Liver (tissue), 3 donors: Measurements from ENCODE around the gene SPOCK2.

Experiments used
- EGR1 ChIP-seq, 2 donors: IDR thresholded peaks; 2 replicates each; pipeline ENCODE4 v1.6.1; 2016 to 2018; ENCODE audit warnings: antibody characterized with exemption in 2 of 2, low read depth in 2 of 2
- GABPA ChIP-seq, 2 donors: IDR thresholded peaks in 1 of 2; conservative IDR thresholded peaks in 1 of 2; 2 replicates each; pipeline ENCODE4 v1.6.1; 2016; ENCODE audit warnings: antibody characterized with exemption in 2 of 2, mild to moderate bottlenecking in 1 of 2, moderate library complexity in 1 of 2
- JUND ChIP-seq, 2 donors: IDR thresholded peaks; 2 replicates each; pipeline ENCODE4 v1.6.1; 2016; ENCODE audit warnings: antibody characterized with exemption in 2 of 2
- MAX ChIP-seq: IDR thresholded peaks from 2 replicates; pipeline ENCODE4 v1.6.1; 2016; ENCODE audit warnings: antibody characterized with exemption
- NR2F2 ChIP-seq: IDR thresholded peaks from 2 replicates; pipeline ENCODE4 v1.6.1; 2016; ENCODE audit warnings: antibody characterized with exemption
- RAD21 ChIP-seq, 2 donors: IDR thresholded peaks; 2 replicates each; pipeline ENCODE4 v1.6.1; 2016; ENCODE audit warnings: antibody characterized with exemption in 2 of 2, mild to moderate bottlenecking in 2 of 2
- REST ChIP-seq: IDR thresholded peaks from 2 replicates; pipeline ENCODE4 v1.6.1; 2016; ENCODE audit warnings: antibody characterized with exemption, mild to moderate bottlenecking
- RXRA ChIP-seq, 2 donors: IDR thresholded peaks; 2 replicates each; pipeline ENCODE4 v1.6.1; 2017 to 2018; ENCODE audit warnings: antibody characterized with exemption in 2 of 2, mild to moderate bottlenecking in 1 of 2
- SP1 ChIP-seq: IDR thresholded peaks from 2 replicates; pipeline ENCODE4 v1.6.1; 2018; ENCODE audit warnings: antibody characterized with exemption, mild to moderate bottlenecking
- TAF1 ChIP-seq: conservative IDR thresholded peaks from 2 replicates; pipeline ENCODE4 v1.6.1; 2016; ENCODE audit warnings: antibody characterized with exemption, mild to moderate bottlenecking
- YY1 ChIP-seq: IDR thresholded peaks from 2 replicates; pipeline ENCODE4 v1.6.1; 2016; ENCODE audit warnings: antibody characterized with exemption, mild to moderate bottlenecking
- TF ChIP-seq, protein P1 (sequence below): fragments of 150-350 bp; IDR thresholded peaks from 2 replicates; pipeline ENCODE4 v1.5.1; 2017; ENCODE audit warnings: improper control_type of control experiment, low read depth, low read length; ENCODE audit not compliant: missing input control
- TF ChIP-seq, protein P2 (sequence below): IDR thresholded peaks from 2 replicates; pipeline ENCODE4 v1.6.1; 2016; ENCODE audit warnings: antibody characterized with exemption
- TF ChIP-seq, protein P3 (sequence below): IDR thresholded peaks from 2 replicates; pipeline ENCODE4 v1.6.1; 2016; ENCODE audit warnings: antibody characterized with exemption
- donor health status: healthy.
- donor health status: healthy.

GRCh38 chr10:72056932-72057751, 31.2 kb downstream of the SPOCK2 start:
- TF ChIP-seq, protein P1, sequence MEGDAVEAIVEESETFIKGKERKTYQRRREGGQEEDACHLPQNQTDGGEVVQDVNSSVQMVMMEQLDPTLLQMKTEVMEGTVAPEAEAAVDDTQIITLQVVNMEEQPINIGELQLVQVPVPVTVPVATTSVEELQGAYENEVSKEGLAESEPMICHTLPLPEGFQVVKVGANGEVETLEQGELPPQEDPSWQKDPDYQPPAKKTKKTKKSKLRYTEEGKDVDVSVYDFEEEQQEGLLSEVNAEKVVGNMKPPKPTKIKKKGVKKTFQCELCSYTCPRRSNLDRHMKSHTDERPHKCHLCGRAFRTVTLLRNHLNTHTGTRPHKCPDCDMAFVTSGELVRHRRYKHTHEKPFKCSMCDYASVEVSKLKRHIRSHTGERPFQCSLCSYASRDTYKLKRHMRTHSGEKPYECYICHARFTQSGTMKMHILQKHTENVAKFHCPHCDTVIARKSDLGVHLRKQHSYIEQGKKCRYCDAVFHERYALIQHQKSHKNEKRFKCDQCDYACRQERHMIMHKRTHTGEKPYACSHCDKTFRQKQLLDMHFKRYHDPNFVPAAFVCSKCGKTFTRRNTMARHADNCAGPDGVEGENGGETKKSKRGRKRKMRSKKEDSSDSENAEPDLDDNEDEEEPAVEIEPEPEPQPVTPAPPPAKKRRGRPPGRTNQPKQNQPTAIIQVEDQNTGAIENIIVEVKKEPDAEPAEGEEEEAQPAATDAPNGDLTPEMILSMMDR: no peak
- no peak for TF ChIP-seq MAX
- TF ChIP-seq GABPA (IDR thresholded peaks at IDR 0.05 in 1 of 2, conservative IDR thresholded peaks at IDR 0.05 in 1 of 2): no peak
- TF ChIP-seq REST: no peak
- TF ChIP-seq RAD21 (IDR thresholded peaks at IDR 0.05): no peak
- no peak for TF ChIP-seq EGR1 (IDR thresholded peaks at IDR 0.05; ENCODE audit: low read depth in 2 of 2)
- TF ChIP-seq SP1: no peak
- TF ChIP-seq, protein P2, sequence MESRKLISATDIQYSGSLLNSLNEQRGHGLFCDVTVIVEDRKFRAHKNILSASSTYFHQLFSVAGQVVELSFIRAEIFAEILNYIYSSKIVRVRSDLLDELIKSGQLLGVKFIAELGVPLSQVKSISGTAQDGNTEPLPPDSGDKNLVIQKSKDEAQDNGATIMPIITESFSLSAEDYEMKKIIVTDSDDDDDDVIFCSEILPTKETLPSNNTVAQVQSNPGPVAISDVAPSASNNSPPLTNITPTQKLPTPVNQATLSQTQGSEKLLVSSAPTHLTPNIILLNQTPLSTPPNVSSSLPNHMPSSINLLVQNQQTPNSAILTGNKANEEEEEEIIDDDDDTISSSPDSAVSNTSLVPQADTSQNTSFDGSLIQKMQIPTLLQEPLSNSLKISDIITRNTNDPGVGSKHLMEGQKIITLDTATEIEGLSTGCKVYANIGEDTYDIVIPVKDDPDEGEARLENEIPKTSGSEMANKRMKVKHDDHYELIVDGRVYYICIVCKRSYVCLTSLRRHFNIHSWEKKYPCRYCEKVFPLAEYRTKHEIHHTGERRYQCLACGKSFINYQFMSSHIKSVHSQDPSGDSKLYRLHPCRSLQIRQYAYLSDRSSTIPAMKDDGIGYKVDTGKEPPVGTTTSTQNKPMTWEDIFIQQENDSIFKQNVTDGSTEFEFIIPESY: no peak
- TF ChIP-seq, protein P3, sequence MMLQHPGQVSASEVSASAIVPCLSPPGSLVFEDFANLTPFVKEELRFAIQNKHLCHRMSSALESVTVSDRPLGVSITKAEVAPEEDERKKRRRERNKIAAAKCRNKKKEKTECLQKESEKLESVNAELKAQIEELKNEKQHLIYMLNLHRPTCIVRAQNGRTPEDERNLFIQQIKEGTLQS: no peak
- no peak for TF ChIP-seq YY1
- TF ChIP-seq TAF1: no peak
- TF ChIP-seq NR2F2: no peak
- no peak for TF ChIP-seq RXRA (IDR thresholded peaks at IDR 0.05)
- TF ChIP-seq JUND (IDR thresholded peaks at IDR 0.05): no peak
